Osteoblast (primary cell): ENCODE measurements around the gene SPRR2E. TPM values are rescaled to one million over a fixed set of nuclear protein-coding genes. Genes with fewer than 3 reads are reported as not detected.

Source experiments
- DNase-seq: peaks from one replicate; pipeline ENCODE4 v3.0.0; 2011; ENCODE audit warnings: low spot score, mixed read lengths; ENCODE audit not compliant: insufficient read length; ENCODE audit errors: missing footprints
- H2AFZ ChIP-seq: 2 replicates; pipeline ENCODE4 v1.6.0; 2011; ENCODE audit warnings: mild to moderate bottlenecking, low read length
- H3K27ac ChIP-seq: 2 replicates; pipeline ENCODE4 v1.5.1; 2011; ENCODE audit warnings: mild to moderate bottlenecking, low read depth, low read length, moderate library complexity
- H3K27me3 ChIP-seq: 2 replicates; pipeline ENCODE4 v1.6.0; 2012; ENCODE audit warnings: mild to moderate bottlenecking, control low read depth, inconsistent platforms, low read length, moderate library complexity; ENCODE audit not compliant: insufficient read depth
- H3K36me3 ChIP-seq: 2 replicates; pipeline ENCODE4 v1.5.1; 2011; ENCODE audit warnings: mild to moderate bottlenecking, low read length, control low read depth, moderate library complexity; ENCODE audit not compliant: insufficient read depth
- H3K4me1 ChIP-seq: 2 replicates; pipeline ENCODE4 v1.5.1; 2011; ENCODE audit warnings: mild to moderate bottlenecking, low read length, control low read depth, moderate library complexity; ENCODE audit not compliant: insufficient read depth
- H3K4me2 ChIP-seq: 2 replicates; pipeline ENCODE4 v1.6.0; 2011; ENCODE audit warnings: mild to moderate bottlenecking, low read length; ENCODE audit not compliant: insufficient read depth
- H3K4me3 ChIP-seq: fragments of 200-600 bp; sonication (generic); 3 replicates; pipeline ENCODE4 v1.5.1; 2012; ENCODE audit warnings: mild to moderate bottlenecking, low read length, inconsistent platforms; ENCODE audit not compliant: insufficient read depth
- H3K79me2 ChIP-seq: 2 replicates; pipeline ENCODE4 v1.6.0; 2012; ENCODE audit warnings: mild to moderate bottlenecking, low read length, control low read depth, inconsistent platforms; ENCODE audit not compliant: insufficient read depth
- H3K9me3 ChIP-seq: 2 replicates; pipeline ENCODE4 v1.5.1; 2011; ENCODE audit warnings: low read depth, low read length, control low read depth
- H4K20me1 ChIP-seq: 2 replicates; pipeline ENCODE4 v1.6.0; 2012; ENCODE audit warnings: mild to moderate bottlenecking, low read length, control low read depth; ENCODE audit not compliant: insufficient read depth
- total RNA-seq: library from RNA; depleted of rRNA; stranded (reverse); fragments of >200 nt; gene quantifications from 2 replicates; pipeline ENCODE4 v1.2.3, GENCODE V29; 2012
- TF ChIP-seq, protein P1 (sequence below): IDR thresholded peaks from 2 replicates; pipeline ENCODE4 v1.5.1; 2011; ENCODE audit warnings: mild to moderate bottlenecking, low read depth, low read length, moderate library complexity; ENCODE audit errors: extremely low read depth

SPRR2E gene
- total RNA-seq, 1 donor, result not detected

DNA sequence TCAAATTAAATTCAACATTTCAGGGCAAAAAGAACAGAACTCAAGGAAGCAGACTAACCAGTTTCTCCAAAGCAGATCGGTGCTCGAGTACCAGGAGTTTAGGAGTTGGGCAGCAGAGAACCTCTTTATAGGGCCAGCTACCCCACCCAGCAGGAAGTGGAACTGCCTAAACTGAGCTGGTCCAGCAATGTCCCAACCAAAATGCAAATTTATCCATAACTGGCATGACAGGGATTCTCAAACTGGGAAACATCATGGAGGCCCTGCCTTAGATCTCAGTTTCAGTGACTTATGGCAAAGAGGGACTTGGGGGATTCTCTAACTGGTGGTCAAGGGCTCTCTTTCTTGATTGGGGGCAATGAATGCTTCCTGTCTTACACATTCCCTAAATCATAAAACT is 22.8 kb downstream of the SPRR2E start, which contains the start of gene SPRR2B:
SPRR2B (minus strand) TSS at position 101 of the 400 bp plus-strand sequence. CDS start 772 bp downstream, outside the sequence.
- H3K9me3 ChIP-seq, result no peaks in the 10 kb centered on the region
- H3K4me2 ChIP-seq, result no peak within 1 kb of the TSS
- H3K4me1 ChIP-seq, result no peaks in the 10 kb centered on the region
- TF ChIP-seq, protein P1, sequence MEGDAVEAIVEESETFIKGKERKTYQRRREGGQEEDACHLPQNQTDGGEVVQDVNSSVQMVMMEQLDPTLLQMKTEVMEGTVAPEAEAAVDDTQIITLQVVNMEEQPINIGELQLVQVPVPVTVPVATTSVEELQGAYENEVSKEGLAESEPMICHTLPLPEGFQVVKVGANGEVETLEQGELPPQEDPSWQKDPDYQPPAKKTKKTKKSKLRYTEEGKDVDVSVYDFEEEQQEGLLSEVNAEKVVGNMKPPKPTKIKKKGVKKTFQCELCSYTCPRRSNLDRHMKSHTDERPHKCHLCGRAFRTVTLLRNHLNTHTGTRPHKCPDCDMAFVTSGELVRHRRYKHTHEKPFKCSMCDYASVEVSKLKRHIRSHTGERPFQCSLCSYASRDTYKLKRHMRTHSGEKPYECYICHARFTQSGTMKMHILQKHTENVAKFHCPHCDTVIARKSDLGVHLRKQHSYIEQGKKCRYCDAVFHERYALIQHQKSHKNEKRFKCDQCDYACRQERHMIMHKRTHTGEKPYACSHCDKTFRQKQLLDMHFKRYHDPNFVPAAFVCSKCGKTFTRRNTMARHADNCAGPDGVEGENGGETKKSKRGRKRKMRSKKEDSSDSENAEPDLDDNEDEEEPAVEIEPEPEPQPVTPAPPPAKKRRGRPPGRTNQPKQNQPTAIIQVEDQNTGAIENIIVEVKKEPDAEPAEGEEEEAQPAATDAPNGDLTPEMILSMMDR, result no peak
- H3K79me2 ChIP-seq, result no peaks in the 10 kb centered on the region
- no peaks in the 10 kb centered on the region for H3K27me3 ChIP-seq
- no peaks in the 10 kb centered on the region for H3K36me3 ChIP-seq
- H2AFZ ChIP-seq, result no peak within 1 kb of the TSS
- no peak within 1 kb of the TSS for H3K4me3 ChIP-seq
- H4K20me1 ChIP-seq, result no peaks in the 10 kb centered on the region
- DNase-seq, result no peak
- no peak within 1 kb of the TSS for H3K27ac ChIP-seq

DNA sequence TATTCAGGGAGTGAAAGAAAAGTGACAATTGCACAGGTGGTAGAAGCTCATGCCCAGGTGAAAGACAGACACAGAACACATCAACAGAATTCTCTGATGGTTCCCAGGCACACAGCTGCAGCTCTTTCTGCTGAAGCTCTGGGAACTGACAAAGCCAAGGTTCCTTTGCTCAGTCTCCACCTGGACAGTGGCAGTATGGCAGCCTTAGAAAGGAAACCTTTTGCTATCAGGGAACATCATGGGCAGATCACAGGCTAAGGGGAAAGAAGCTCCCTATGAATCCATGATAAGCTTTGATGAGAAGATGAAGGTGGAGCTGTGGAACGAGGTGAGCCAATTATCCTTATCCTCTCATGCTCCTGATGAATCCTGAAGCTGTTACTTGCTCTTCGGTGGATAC is 24.1 kb downstream of the SPRR2E start:
- TF ChIP-seq, protein P1, result no peak
- Histone ChIP-seq H3K4me3 (no peak overlapping the region), H3K27me3 (no peaks in the 10 kb centered on the region), H3K4me1 (no peaks in the 10 kb centered on the region), H3K4me2 (no peak overlapping the region), H2AFZ (no peak overlapping the region), H4K20me1 (no peaks in the 10 kb centered on the region), H3K27ac (no peak overlapping the region), H3K9me3 (no peaks in the 10 kb centered on the region), H3K36me3 (no peaks in the 10 kb centered on the region), H3K79me2 (no peaks in the 10 kb centered on the region)
- DNase-seq, result no peak

DNA sequence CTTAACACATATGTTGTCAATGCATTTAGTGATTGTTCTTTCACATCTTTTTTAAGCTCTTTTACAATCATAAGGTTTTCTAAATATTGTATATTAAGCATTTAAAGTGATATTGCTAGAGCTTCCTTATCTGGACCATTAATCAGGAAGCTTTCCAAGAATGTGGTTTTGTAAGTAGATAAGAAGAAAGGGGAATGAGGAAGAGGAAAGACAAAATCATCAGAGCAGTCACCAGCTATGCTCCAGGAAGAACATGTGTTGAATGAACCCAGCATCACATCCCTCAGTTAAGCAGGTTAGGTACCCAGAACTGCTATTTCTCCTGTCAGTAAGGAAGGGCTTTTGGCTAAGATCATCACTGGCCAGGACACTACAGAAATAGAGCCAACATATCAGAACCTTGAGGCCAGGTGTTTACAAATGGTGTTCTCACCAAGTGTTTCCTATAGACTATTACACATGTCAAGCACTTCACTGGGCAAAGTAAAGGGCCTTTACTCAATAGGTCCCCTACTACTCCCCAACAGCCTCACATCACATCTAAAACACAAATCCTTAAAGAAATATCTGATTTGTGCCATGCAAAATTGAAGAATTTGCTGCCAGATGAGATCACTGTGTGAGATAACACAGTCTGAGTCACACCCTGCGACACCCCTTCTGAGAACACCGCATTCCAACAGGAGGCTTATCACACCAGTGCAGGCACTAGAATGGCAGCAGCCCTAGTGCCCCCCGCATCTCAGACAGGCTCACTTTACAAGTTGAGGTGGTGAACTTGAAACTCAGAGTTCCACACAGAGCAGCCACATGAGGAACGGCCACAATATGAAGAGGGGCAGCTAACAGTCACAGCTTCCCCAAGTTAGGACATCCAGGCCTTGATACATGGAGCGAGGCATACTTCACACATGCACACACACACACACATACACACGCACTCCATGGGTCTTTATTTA is 35.2 kb downstream of the SPRR2E start:
- TF ChIP-seq, protein P1, result no peak
- no peaks in the 10 kb centered on the region for H4K20me1 ChIP-seq
- no peak for DNase-seq

DNA sequence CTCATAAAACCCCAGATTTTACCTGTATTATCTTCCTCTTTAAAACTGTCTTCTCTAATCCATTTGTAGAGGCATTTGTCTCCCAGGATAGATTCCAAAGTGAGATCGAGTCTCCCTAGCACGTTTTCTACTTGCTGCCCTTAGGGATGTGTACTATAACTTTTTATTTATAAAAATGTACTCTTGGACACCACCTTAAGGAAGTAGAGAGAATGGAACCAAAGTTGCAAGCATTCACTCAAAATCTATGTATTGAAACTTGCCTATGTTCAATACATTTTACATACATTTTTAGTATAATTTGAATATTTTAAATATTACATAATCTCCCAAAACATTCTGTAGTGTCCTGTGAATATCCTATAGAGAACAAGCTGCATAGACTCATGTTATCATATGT is 36.2 kb downstream of the SPRR2E start:
- no peaks in the 10 kb centered on the region for H3K9me3 ChIP-seq
- no peak overlapping the region for H3K27ac ChIP-seq
- TF ChIP-seq, protein P1, result no peak
- no peaks in the 10 kb centered on the region for H4K20me1 ChIP-seq
- no peaks in the 10 kb centered on the region for H3K36me3 ChIP-seq
- no peaks in the 10 kb centered on the region for H3K79me2 ChIP-seq
- no peaks in the 10 kb centered on the region for H3K4me1 ChIP-seq
- no peaks in the 10 kb centered on the region for H3K27me3 ChIP-seq
- no peak overlapping the region for H3K4me3 ChIP-seq
- no peak overlapping the region for H2AFZ ChIP-seq
- no peak for DNase-seq
- H3K4me2 ChIP-seq, result no peak overlapping the region

More for the DNA sequence above, 35.2 kb downstream of the SPRR2E start:
- H3K27ac ChIP-seq, result no peak overlapping the region
- no peaks in the 10 kb centered on the region for H3K27me3 ChIP-seq
- no peaks in the 10 kb centered on the region for H3K4me1 ChIP-seq
- no peak overlapping the region for H3K4me3 ChIP-seq
- H2AFZ ChIP-seq, result no peak overlapping the region
- H3K4me2 ChIP-seq, result no peak overlapping the region
- no peaks in the 10 kb centered on the region for H3K36me3 ChIP-seq
- no peaks in the 10 kb centered on the region for H3K9me3 ChIP-seq
- H3K79me2 ChIP-seq, result no peaks in the 10 kb centered on the region
